GM21526 (cell line): Measurements from ENCODE around the gene PLEK.
"Not testable (repeated sequence)": the region's sequence is repeated elsewhere in the genome, so short reads cannot be mapped to it uniquely, and the experiment has no call there.

ENCODE experiments used
- ATAC-seq: cut with Tn5 transposase; IDR thresholded peaks from one replicate; pipeline ENCODE4 v1.9.1; 2021; ENCODE audit warnings: moderate library complexity; ENCODE audit not compliant: unreplicated experiment, low FRiP score

PLEK gene, protein sequence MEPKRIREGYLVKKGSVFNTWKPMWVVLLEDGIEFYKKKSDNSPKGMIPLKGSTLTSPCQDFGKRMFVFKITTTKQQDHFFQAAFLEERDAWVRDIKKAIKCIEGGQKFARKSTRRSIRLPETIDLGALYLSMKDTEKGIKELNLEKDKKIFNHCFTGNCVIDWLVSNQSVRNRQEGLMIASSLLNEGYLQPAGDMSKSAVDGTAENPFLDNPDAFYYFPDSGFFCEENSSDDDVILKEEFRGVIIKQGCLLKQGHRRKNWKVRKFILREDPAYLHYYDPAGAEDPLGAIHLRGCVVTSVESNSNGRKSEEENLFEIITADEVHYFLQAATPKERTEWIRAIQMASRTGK

DNA sequence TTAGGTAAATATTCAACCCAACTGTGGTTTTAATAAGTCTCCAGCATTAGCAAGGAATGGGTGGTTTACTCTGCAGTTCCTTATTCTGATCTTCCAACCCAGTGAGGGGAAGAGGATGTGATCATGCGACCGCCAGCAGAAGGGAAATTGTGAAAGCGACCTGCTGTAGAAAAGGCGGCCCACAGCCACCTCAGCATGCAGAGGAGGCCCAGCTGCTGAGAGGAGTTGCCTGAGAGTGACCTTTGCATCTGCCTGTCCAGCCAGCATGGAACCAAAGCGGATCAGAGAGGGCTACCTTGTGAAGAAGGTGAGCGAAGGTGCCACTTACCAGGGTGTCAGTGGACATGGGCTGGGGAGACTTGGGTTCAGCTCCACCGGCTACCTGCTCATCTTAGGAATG lies at the start of gene PLEK:
PLEK (plus strand) TSS at position 196 of the 400 bp plus-strand sequence; CDS start at position 266, 70 bp downstream.
- ATAC-seq, result peak; percentile 62

DNA sequence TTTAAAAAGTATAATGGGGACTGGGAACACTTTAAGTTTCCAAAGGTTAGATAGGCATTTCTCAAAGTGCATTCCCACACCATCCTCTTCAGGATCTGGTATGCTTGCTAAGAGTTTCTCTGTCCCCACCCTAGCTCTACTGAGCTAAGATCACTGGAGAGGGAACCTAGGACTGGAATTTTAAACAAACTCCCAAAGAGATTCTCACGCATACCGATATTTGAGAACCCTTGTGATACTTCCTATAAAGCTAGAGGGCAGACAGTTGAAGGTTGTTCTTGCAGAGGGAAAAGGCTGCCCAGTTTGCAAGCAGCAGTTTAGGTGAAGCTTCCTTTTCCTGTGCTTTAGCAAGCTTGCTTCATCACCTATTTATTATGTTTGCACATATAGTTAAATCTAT lies 49.0 kb upstream of the PLEK start:
- ATAC-seq, result no peak

DNA sequence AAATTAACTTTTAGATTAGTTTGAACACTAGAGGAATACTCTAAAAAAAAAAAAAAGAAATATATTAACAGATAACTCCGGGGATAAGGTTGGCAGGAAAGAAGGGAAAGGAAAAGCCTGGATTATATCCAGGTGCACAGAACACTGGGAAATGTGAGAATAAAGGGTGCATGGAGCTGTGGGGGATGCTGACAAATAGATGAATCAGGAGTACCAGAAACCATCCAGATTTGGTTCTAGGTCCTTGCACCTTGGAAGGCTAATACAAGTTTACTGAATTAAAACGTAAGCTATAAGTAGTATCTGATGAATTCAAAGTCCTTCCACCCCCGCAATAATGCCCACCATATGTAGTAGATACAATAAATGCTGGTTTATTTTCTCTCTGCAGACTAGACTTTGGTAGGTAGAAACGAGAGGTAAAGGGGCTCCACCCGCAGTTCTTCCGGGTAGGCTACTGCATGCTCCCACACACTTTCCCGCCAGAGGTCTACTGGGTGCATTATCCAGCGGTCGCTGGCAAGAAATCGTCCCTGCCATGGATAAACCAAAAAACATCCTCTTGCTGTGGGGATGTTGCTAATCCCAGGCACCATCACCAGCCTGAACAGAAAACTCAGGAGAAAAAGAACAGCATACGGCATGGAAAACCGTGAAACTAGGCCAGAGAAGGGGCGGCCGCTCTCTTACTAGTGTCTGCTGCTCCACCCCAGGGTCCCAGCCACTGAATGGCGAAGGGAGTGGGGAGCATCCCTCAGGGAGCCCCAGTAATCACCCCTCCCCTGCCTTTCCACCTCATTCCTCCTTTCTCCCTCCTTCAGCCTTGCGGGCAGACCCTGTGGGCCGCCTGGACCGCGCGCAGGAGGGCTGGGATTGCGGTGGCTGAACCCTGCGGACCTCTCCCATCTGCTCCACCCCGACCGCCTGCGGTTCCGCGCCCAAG lies 46.8 kb upstream of the PLEK start:
- no peak for ATAC-seq

DNA sequence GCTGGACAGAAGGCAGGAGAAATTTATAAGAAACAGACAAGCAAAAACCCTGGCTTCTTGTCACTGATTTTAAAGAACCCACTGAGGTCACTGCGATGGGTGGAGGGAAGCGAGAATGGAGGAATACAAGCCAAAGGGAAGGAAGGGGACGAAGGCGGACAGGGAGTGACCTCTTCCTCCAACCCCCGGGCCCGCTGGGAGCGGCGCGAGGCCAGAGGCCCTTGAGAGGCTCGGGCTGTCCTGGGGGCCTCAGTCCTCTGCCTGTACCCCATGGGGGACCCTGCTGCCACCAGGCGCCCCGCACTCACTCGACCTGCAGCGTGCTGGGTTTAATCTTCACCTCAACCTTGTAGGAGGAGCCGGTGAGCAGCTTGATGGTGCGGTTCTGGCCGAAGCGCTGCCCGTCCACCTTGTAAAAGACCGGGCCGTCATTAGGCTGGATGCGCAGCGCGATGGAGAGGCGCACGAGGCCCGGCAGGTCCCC lies 46.1 kb upstream of the PLEK start:
- no peak for ATAC-seq

DNA sequence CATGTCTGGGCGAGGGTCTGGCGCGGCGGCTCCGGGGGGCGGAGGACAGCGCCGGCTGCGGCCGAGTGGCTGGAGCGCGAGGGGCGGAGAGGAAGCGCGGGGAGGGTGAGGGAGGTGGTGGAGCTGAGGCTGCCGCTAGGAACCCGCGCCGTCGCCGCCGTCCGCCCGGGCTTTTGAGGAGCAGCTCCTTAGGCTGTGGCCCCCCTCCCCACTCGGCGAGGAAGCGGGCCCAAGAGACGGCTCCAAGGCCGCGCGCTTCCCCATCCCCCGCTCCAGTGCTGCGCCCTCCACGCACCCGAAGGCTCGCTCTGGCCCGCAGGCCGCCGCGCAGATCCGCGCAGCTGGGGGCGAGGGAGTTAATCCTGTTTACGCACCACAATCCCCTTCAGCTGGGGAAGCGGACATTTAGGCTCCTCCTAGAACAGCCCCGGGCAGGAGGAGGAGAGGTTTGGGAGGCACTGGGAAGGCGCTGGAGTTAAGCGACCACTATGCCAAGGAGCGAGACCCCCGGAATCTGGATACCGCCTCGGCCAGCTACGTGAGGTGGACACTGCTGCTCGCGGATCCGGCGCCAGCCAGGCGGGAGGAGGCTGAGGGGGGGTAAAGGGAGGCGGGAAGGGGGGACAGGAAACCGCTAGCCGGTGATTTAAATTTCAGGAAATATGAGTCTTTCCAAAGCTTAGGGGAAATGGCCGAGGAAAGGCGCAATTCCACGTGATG lies 45.5 kb upstream of the PLEK start, which contains the start of gene CNRIP1:
CNRIP1 (minus strand) TSS at position 552 of the 720 bp plus-strand sequence; CDS start at position 3, 549 bp downstream.
- no peak for ATAC-seq

DNA sequence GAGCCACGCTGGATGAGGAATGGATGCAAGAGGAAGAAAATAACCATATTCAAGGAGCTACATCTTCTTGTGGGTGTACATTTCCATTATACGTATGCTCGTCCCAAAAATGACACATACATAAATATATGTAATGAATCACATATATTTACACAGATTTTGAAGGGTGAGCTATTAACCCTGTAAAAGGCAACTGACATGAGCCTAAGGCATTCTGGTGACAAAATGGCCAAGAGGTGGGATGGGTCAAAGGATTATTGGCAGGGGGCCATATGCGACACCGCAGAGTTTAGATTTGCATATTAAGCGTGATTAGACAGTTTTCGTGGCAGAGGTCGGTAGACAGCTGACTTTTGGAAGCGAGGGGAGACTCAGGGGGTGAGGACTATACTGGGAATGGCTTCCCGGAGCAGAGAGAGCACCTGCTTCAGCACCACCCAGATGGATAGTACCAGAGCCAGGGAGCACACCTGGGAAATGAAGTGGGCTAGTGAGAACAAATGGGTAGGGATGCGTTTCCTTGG lies 44.9 kb upstream of the PLEK start:
- no peak for ATAC-seq

DNA sequence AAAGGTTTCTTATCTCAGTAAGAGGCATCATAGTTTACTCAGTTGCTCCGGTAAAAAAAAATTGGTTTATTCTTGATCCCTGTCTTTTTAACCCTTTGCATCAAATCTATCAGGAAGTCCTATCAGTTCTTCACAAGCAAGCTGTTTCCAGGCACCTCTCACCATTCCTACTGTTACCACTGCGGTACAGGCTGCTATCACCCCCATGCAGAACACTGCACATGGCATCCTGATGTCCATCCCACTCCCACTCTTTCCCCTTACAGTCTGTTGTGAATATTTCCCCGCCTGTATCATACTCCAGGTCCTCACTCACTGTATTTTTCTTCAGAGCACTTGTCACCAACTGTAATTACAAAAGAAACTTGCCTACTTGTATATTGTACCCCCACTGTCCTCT lies 40.0 kb upstream of the PLEK start:
- ATAC-seq, result no peak

DNA sequence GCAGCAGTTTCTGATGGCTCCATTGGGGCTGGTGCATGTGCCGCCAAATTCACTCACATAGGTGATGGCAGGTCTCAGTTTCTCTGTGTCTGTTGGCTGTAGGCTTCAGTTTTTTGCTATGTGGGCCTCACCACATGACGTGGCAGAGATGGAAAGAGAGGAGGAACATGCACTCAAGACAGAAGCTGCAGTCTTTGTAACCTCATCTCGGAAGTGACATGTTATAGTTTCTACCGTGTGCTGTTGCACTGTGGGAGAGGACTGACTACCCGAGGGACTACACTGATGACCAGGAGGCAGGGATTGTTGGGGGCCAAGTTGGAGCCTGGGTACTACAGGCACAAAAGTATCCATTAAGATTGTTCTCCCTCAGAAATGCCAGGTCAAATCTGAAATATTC lies 36.2 kb upstream of the PLEK start:
- no peak for ATAC-seq

DNA sequence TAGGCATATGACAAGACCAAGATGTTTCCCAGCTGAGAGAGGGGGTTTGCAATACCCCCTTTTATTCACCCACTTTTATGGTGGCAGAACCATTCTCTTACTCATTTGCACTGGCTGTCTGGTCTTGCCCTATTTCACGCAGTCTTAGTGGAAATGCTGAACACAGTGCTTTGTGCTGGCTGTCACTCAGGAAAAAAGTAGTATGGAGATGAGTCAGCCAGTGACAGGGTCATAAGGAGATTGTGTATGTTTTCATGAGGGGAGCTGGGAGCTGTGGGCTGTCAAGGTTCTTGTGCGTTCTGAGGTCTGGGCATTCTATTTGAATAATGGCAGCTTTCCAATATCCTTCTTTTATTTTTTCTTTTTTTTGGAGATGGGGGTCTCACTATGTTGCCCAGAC lies 34.4 kb upstream of the PLEK start:
- ATAC-seq, result no peak

DNA sequence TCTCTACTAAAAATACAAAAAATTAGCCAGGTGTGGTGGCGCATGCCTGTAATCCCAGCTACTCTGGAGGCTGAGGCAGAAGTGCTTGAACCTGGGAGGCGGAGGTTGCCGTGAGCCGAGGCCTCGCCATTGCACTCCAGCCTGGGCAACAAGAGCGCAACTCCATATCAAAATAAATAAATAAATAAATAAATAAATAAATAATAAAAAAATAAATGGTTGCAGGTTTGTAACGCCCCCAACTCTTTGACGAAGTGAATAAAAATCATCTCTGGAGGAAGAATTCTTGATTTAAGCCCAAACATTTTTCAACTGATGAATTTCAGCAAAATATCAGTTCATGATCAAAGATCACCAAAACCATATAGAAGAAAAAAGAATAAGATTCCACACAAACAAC lies 32.1 kb upstream of the PLEK start:
- ATAC-seq, result no peak

DNA sequence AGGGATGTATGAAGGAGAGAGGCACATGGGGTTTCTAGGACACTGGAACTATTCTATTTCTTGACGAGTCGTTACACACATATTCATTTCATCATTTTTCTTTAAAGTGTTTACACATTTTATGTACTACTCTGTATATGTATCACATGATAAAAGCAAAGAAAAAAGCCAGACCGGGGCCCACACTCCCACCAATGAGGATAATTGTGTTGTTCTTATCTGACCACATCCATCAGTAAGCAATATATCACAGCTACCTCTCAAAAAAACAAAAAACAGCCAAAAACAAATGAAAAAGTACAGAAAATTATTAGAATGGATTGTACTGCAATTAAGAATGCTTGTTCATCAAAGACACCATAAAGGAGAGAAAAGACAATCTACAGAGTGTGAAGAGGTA lies 31.2 kb upstream of the PLEK start:
- no peak for ATAC-seq

DNA sequence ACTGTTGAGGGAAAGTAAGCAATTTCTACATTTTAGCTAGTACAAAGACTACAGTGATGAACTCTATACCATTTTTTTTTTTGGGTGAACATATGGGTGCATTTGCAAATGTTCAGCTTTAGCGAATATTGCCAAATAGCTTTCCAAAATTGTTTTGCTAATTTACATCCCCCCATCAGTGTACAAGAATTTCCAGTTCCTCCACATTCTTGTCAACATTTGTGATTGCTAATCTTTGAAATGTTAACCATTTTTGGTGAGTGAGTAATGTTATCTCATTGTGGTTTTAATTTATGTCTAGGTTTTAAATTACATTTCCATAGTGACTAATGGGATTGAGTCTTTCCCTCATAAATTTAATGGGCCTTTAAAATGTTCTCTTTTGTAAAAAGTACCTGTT lies 28.9 kb upstream of the PLEK start:
- ATAC-seq, result no peak

DNA sequence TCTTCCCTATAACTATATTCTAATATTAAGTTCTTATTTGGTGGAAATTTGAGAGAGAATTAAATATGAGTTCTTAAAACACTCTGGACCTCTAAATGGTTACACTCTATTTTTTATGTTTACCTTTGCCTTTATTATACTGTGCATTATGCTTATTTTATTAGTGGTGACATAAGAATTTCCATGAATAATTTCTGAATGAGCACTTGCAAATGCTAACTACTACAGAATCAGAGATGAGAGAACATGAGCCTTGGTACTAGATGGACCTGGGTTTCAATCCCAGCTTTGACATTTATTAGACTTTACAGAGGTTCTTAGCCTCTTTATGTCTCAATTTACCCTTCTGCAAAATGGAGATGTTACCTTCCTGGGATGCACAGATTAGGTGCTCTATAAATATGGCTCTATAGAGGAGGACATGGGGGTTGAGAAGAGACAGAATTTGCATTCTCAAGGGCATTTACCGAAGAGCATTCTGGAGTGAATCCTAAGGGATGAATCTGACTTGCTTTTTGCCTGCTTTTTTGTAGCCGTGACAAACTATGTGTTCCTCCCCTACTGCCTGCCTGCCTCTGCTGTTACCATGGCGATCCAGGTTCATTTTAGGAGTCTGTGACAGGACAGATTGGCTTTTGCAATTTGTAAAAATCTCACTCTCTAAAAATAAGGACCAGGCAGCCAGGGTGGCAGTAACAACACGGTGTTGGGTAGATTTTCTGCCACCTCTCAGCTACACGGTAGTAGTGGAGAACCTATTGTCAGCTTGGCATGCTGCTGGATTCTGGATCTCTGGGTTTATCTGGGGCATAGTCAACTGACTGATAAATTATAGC lies 24.6 kb upstream of the PLEK start:
- ATAC-seq, result no peak

DNA sequence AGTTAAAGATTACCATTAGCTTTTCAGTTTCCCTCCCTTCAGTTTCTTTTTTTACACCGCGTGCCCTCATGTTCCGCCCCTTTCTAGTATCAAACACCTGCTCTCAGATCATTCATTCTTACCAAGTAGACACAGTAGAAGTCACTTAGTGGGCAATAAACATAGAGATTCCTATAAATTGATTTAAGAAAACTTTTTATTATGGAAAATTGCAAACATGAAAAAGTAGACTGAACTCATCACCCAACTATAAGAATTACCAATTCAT lies 24.1 kb upstream of the PLEK start:
- ATAC-seq, result no peak

DNA sequence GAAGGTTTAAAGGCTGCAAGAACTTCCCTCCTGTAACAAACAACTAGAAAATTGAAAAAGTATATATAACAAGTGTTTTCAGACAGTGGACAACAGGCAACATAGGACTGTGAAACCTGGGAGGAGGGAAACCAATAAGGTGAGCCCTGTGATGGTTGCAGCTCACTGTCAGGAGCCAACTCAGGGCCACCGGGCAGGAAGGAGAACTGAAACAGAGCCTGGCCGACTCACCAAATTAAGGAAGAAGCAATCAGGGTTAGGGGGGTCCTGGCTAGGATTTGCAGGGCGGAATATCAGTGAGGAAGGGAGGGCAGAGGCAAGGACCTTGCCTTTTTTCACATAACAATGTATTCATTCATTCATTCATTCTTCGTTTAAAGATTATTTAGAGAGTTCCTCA lies 23.5 kb upstream of the PLEK start:
- ATAC-seq, result no peak

DNA sequence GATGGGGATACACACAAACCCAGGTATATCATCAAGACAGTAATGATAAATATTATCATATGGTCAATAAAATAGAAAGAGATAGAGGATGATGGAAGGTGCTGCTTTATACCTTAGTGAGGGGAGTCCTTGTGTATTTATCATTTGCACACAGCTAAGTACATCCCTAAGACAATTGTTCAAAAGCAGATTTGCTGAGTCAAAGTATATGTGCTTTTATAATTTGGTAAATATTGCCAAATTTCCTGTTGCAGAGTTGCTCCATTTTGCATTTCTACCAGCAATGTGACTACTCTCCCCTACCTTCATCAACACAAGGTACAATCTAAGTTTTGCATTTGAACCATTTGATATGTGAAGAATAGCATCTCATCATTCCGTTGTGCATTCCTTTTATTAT lies 22.6 kb upstream of the PLEK start:
- ATAC-seq, result no peak

DNA sequence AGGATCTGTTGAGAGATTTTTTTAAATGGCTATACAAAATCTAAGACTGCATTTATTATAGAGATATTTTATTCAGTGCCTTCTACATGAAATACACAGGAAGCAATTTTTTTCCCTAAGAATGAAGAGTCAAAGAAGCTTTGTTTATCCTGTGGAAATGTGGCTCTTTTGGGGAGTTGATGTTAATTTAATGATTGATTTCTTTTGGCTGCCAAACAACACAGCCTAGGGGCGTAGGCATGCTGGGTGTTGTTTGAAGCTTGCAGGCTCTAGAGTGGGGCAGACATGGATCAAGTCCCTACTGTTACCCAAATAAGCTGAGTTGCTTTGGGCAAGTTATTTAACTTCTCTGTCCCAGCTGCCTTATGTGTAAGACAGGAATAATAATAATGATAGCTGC lies 21.1 kb upstream of the PLEK start:
- ATAC-seq, result no peak

DNA sequence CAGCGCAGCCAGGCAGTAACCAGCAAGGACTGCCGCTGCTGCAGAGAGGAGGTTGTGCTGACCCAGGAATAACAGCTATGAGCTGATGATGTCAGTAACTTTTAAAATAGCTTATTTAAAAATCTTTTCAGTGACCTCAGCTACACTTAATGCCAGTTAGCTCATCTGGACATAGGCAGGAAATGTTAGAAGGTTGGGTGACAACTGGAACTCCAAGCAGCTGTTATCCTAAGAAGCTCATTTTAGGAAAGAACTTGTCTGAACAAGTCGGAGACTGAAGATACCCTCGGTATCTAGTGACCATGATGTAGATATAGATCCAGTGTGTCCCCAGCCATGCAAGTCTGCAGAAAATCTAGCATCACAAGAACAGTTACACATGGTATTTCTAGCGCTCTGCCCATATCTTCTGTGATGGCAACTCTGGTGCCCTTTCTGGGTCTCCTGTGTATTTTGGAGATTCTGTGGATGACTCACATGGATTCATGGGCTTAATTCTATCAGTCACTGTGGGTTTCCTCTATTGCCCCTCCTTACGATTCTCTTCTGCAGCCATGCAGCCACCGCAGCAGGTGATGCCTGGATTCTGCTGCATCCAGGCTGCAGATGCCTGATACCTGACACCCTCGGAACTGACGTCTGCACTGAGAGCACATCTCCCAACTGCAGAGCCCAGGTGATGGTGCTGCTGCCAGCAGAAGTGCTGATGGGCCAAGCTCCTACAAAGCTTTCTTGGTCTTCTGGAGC lies 19.8 kb upstream of the PLEK start:
- no peak for ATAC-seq

DNA sequence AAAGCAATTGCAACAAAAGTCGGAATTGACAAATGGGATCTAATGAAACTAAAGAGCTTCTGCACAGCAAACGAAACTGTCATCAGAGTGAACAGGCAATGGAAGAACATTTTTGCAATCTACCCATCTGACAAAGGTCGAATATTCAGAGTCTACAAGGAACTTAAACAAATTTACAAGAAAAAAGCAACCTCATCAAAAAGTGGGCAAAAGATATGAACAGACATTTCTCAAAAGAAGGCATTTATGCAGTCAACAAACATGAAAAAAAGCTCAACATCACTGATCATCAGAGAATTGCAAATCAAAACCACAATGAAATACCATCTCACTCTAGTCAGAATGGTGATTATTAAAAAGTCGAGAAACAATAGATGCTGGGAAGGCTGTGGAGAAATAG lies 16.0 kb upstream of the PLEK start:
- not testable (repeated sequence) for ATAC-seq
